NB4 (cell line): ENCODE data around the gene GRB10.

Experiments used
- CTCF ChIP-seq: IDR thresholded peaks from one replicate; pipeline ENCODE4 v1.5.1; 2012; ENCODE audit warnings: low read depth, low read length
- MAX ChIP-seq: IDR thresholded peaks from 2 replicates; pipeline ENCODE4 v1.6.1; 2011; ENCODE audit warnings: low read depth, low read length
- MYC ChIP-seq: IDR thresholded peaks from 2 replicates; pipeline ENCODE4 v1.6.1; 2011; ENCODE audit warnings: low read depth, low read length
- POLR2A ChIP-seq: IDR thresholded peaks from 2 replicates; pipeline ENCODE4 v1.6.1; 2011; ENCODE audit warnings: mild to moderate bottlenecking; ENCODE audit not compliant: insufficient read length; ENCODE audit errors: extremely low read depth

DNA sequence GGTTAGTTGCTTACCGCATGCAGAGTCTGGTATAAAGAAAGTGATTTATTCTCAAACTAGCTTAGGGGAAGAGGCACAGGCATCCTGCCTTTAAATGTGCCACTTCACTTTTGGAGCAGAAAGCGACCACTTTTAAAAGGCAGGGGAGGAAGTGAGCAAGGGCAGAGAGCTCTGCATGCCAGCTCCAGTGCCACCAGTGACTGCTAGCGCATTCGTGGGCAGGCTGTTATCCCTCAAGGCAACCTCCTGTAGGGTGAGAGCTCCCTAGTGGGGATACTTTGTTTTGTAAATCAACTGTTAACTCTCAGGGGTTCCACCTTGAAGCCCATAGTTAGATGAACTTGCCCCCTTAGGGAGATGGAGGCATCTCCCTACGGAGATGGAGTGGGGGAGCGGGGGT lies 29.4 kb upstream of the GRB10 start:
- TF ChIP-seq CTCF (no peak), POLR2A (no peak), MAX (no peak), MYC (no peak)
